HEK293 (cell line): ENCODE measurements around the gene ROBO4.

Experiments used
- CTCF ChIA-PET: fragments of 350-600 bp; formaldehyde crosslinking; extraction: SDS; loops from one replicate; lab custom pipeline; 2021; ENCODE audit warnings: antibody characterized with exemption; lab: Yijun Ruan, JAX
- POLR2A ChIA-PET: fragments of 300-600 bp; formaldehyde crosslinking; extraction: SDS; loops from one replicate; lab custom pipeline; 2020; ENCODE audit warnings: antibody characterized with exemption, inconsistent platforms; lab: Yijun Ruan, JAX
- H3K27ac ChIP-seq: fragments of 200-500 bp; sonication (Bioruptor generic); 2 replicates; pipeline ENCODE4 v1.5.1; 2014; ENCODE audit warnings: low read depth, low read length, control low read depth, inconsistent platforms; ENCODE audit errors: extremely low read depth
- H3K36me3 ChIP-seq, 2 experiments: fragments of 200-500 bp in 1 of 2; sonication (Bioruptor generic) in 1 of 2; 1 replicate in 1 of 2; 2 replicates in 1 of 2; pipeline ENCODE4 v1.5.1; 2014 to 2017; ENCODE audit warnings: inconsistent platforms in 2 of 2, low read length in 2 of 2; ENCODE audit not compliant: control insufficient read depth in 2 of 2, insufficient read depth in 1 of 2
- H3K4me1 ChIP-seq: fragments of 200-500 bp; sonication (Bioruptor generic); 2 replicates; pipeline ENCODE4 v1.5.1; 2014; ENCODE audit warnings: mild to moderate bottlenecking, low read length, inconsistent platforms; ENCODE audit not compliant: control insufficient read depth, insufficient read depth
- H3K4me3 ChIP-seq: 2 replicates; pipeline ENCODE4 v1.5.1; 2011; ENCODE audit warnings: low read depth, mild to moderate bottlenecking, control low read depth, low read length, moderate library complexity
- H3K9me3 ChIP-seq: fragments of 200-500 bp; sonication (Bioruptor generic); 2 replicates; pipeline ENCODE4 v1.5.1; 2014; ENCODE audit warnings: low read depth, low read length, inconsistent platforms; ENCODE audit not compliant: control insufficient read depth, insufficient read depth
- GLIS1 ChIP-seq: fragments of 450-650 bp; formaldehyde crosslinking; IDR thresholded peaks from 2 replicates; pipeline ENCODE4 v1.5.1; 2016; ENCODE audit warnings: missing biosample characterization, missing genetic modification characterization
- HOXC10 ChIP-seq: sonication (generic); formaldehyde crosslinking; IDR thresholded peaks from 2 replicates; pipeline ENCODE4 v1.8.1; 2023; ENCODE audit warnings: mild to moderate bottlenecking, missing genetic modification reagents
- SALL2 ChIP-seq: fragments of 450-650 bp; formaldehyde crosslinking; IDR thresholded peaks from 2 replicates; pipeline ENCODE4 v1.5.0; 2017; ENCODE audit warnings: missing biosample characterization, mild to moderate bottlenecking, missing genetic modification characterization, borderline replicate concordance
- SP3 ChIP-seq: fragments of 450-650 bp; formaldehyde crosslinking; IDR thresholded peaks from 2 replicates; pipeline ENCODE4 v1.5.1; 2016; ENCODE audit warnings: missing biosample characterization, missing genetic modification characterization
- ZNF169 ChIP-seq: fragments of 450-650 bp; formaldehyde crosslinking; IDR thresholded peaks from 2 replicates; pipeline ENCODE4 v1.5.1; 2016; ENCODE audit warnings: missing biosample characterization, missing genetic modification characterization
- ZNF335 ChIP-seq: fragments of 450-650 bp; formaldehyde crosslinking; conservative IDR thresholded peaks from 2 replicates; pipeline ENCODE4 v1.5.1; 2016; ENCODE audit warnings: missing biosample characterization, missing genetic modification characterization
- ZNF366 ChIP-seq: fragments of 450-650 bp; formaldehyde crosslinking; conservative IDR thresholded peaks from 2 replicates; pipeline ENCODE4 v1.5.1; 2016; ENCODE audit warnings: missing biosample characterization, missing genetic modification characterization
- ZNF394 ChIP-seq: fragments of 450-650 bp; formaldehyde crosslinking; IDR thresholded peaks from 2 replicates; pipeline ENCODE4 v1.5.1; 2016; ENCODE audit warnings: missing biosample characterization, missing genetic modification characterization, mild to moderate bottlenecking, moderate library complexity, borderline replicate concordance
- ZNF549 ChIP-seq: fragments of 450-650 bp; IDR thresholded peaks from 2 replicates; pipeline ENCODE4 v1.5.1; 2018; ENCODE audit warnings: missing biosample characterization, missing genetic modification characterization, mild to moderate bottlenecking, inconsistent platforms, moderate library complexity
- ZNF629 ChIP-seq: fragments of 450-650 bp; formaldehyde crosslinking; IDR thresholded peaks from 2 replicates; pipeline ENCODE4 v1.5.1; 2017; ENCODE audit warnings: missing biosample characterization, missing genetic modification characterization
- TF ChIP-seq, protein P1 (sequence below): fragments of 450-650 bp; formaldehyde crosslinking; IDR thresholded peaks from 2 replicates; pipeline ENCODE4 v1.5.1; 2016; ENCODE audit warnings: missing biosample characterization, missing genetic modification characterization
- TF ChIP-seq, protein P2 (sequence below): fragments of 450-650 bp; formaldehyde crosslinking; IDR thresholded peaks from 2 replicates; pipeline ENCODE4 v1.5.1; 2016; ENCODE audit warnings: missing biosample characterization, missing genetic modification characterization, borderline replicate concordance
- TF ChIP-seq, protein P3 (sequence below): fragments of 450-650 bp; formaldehyde crosslinking; IDR thresholded peaks from 2 replicates; pipeline ENCODE4 v1.5.1; 2016; ENCODE audit warnings: missing biosample characterization, missing genetic modification characterization

Gene ROBO4

DNA sequence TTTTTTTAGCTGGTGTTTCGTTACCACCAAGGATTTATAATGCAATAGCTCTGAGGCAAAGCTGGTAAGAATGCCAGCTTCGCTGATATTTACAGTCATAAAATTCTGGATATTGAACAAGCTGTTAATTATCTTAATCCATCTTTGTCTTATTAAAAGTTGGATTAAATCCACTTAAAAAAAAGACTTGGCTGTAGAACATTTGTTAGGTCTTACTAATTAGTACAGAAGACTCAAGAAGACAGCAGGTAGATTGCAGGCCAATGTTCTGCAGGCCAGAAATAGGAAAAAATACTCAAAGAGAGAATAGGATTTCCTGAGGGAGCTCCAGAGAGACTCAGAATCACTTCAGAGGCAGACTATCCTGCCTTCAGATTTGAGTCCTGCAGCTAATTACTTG is 7.5 kb downstream of the ROBO4 start (continued):
- TF ChIP-seq, protein P1, sequence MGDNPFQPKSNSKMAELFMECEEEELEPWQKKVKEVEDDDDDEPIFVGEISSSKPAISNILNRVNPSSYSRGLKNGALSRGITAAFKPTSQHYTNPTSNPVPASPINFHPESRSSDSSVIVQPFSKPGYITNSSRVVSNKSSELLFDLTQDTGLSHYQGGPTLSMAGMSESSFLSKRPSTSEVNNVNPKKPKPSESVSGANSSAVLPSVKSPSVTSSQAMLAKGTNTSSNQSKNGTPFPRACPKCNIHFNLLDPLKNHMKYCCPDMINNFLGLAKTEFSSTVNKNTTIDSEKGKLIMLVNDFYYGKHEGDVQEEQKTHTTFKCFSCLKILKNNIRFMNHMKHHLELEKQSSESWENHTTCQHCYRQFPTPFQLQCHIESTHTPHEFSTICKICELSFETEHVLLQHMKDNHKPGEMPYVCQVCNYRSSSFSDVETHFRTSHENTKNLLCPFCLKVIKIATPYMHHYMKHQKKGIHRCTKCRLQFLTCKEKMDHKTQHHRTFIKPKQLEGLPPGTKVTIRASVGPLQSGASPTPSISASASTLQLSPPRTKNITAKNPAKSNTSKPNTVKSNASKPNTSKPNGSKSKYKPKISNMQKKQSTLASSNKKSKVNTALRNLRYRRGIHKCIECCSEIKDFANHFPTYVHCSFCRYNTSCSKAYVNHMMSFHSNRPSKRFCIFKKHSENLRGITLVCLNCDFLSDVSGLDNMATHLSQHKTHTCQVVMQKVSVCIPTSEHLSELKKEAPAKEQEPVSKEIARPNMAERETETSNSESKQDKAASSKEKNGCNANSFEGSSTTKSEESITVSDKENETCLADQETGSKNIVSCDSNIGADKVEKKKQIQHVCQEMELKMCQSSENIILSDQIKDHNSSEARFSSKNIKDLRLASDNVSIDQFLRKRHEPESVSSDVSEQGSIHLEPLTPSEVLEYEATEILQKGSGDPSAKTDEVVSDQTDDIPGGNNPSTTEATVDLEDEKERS (tag by site-specific recombination), result no peak
- TF ChIP-seq ZNF335 (tag by site-specific recombination) (no peak), HOXC10 (no peak)
- TF ChIP-seq, protein P2, sequence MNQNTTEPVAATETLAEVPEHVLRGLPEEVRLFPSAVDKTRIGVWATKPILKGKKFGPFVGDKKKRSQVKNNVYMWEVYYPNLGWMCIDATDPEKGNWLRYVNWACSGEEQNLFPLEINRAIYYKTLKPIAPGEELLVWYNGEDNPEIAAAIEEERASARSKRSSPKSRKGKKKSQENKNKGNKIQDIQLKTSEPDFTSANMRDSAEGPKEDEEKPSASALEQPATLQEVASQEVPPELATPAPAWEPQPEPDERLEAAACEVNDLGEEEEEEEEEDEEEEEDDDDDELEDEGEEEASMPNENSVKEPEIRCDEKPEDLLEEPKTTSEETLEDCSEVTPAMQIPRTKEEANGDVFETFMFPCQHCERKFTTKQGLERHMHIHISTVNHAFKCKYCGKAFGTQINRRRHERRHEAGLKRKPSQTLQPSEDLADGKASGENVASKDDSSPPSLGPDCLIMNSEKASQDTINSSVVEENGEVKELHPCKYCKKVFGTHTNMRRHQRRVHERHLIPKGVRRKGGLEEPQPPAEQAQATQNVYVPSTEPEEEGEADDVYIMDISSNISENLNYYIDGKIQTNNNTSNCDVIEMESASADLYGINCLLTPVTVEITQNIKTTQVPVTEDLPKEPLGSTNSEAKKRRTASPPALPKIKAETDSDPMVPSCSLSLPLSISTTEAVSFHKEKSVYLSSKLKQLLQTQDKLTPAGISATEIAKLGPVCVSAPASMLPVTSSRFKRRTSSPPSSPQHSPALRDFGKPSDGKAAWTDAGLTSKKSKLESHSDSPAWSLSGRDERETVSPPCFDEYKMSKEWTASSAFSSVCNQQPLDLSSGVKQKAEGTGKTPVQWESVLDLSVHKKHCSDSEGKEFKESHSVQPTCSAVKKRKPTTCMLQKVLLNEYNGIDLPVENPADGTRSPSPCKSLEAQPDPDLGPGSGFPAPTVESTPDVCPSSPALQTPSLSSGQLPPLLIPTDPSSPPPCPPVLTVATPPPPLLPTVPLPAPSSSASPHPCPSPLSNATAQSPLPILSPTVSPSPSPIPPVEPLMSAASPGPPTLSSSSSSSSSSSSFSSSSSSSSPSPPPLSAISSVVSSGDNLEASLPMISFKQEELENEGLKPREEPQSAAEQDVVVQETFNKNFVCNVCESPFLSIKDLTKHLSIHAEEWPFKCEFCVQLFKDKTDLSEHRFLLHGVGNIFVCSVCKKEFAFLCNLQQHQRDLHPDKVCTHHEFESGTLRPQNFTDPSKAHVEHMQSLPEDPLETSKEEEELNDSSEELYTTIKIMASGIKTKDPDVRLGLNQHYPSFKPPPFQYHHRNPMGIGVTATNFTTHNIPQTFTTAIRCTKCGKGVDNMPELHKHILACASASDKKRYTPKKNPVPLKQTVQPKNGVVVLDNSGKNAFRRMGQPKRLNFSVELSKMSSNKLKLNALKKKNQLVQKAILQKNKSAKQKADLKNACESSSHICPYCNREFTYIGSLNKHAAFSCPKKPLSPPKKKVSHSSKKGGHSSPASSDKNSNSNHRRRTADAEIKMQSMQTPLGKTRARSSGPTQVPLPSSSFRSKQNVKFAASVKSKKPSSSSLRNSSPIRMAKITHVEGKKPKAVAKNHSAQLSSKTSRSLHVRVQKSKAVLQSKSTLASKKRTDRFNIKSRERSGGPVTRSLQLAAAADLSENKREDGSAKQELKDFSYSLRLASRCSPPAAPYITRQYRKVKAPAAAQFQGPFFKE (tag by site-specific recombination), result no peak
- TF ChIP-seq, protein P3, sequence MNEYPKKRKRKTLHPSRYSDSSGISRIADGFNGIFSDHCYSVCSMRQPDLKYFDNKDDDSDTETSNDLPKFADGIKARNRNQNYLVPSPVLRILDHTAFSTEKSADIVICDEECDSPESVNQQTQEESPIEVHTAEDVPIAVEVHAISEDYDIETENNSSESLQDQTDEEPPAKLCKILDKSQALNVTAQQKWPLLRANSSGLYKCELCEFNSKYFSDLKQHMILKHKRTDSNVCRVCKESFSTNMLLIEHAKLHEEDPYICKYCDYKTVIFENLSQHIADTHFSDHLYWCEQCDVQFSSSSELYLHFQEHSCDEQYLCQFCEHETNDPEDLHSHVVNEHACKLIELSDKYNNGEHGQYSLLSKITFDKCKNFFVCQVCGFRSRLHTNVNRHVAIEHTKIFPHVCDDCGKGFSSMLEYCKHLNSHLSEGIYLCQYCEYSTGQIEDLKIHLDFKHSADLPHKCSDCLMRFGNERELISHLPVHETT, result no peak

DNA sequence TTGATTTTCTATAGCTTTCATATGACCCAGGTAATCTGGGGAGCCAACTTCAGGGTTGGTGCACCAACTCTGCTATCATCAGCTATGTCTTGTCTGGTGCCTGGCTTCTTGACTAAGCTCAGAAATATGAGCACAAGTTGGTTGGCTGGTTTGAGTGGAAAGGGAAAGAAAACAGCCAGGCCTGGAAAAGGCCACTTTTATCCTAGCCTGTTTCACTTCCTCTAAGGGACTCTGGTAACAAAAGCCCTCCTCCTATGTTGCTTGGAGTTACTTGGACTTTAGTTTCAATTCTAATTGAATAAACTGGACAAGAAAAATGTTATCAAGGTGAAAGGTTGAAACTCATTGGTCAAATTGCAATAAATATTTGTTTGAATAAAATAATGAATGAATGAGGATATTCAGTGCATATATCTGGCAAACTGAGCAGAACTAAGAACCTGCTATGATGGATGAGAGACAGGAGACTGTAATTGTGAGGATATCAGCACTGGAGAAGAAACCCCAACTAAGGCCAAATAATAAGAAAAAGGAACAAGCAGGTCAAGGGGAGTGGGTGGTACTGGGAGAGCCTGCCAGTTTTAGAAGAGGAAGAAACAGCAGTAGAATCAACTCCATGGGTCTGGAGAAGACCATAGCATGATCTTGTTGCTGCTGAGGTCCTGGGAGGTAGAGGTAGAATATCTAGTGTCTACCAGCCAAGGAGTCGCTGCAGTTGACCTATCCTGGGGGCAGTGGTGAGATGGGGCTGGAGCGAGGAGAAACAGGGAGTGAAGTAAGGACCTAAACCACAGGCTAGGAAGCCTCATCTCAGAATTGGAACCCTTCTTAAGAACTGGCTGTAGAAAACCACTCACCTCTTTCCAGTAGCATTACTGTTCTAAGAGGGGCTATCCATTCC is 8.2 kb downstream of the ROBO4 start:
- no peaks in the 10 kb centered on the region for H3K9me3 ChIP-seq
- ChIA-PET POLR2A (interaction anchor here (1.3 kb wide), 2 partner anchors 13 kb away, joined by 3 to 6 read pairs; no protein-coding TSS in a partner anchor), CTCF (interaction anchor here (0.6 to 2.1 kb wide), 3 partner anchors 13 to 52 kb away, joined by 3 to 10 read pairs (median 3); no protein-coding TSS in a partner anchor)
- TF ChIP-seq ZNF366 (tag by site-specific recombination) (no peak), SALL2 (tag by site-specific recombination) (no peak), ZNF549 (tag by site-specific recombination) (no peak), GLIS1 (no peak), ZNF169 (tag by site-specific recombination) (no peak), ZNF629 (no peak), SP3 (tag by site-specific recombination) (no peak), ZNF394 (tag by site-specific recombination) (no peak)
- no peak overlapping the region for H3K27ac ChIP-seq
- H3K36me3 ChIP-seq, result no peaks in the 10 kb centered on the region
- H3K4me3 ChIP-seq, result no peak overlapping the region
- no peaks in the 10 kb centered on the region for H3K4me1 ChIP-seq
